SK-N-SH treated with all-trans-retinoic acid at 6 μM for 48 hours (cell line): Measurements from ENCODE around the gene DEDD.
A peak's percentile ranks its signal among the peaks of the same experiment; 100 is the strongest.

Experiments used
- ATAC-seq: fragments of 200-7000 bp; cut with Tn5 transposase; 3 replicates; pipeline ENCODE4 v1.9.1; 2020; ENCODE audit warnings: mild to moderate bottlenecking, moderate library complexity
- ARNTL ChIP-seq: fragments of 450-650 bp; formaldehyde crosslinking; IDR thresholded peaks from 2 replicates; pipeline ENCODE4 v1.5.0; 2020; ENCODE audit warnings: low read depth, mild to moderate bottlenecking, moderate library complexity, borderline replicate concordance
- BACH2 ChIP-seq: fragments of 250-450 bp; sonication (Bioruptor Pico); IDR thresholded peaks from 2 replicates; pipeline ENCODE4 v1.9.0; 2021; ENCODE audit warnings: mild to moderate bottlenecking, borderline replicate concordance
- CREB5 ChIP-seq: fragments of 250-450 bp; sonication (Bioruptor Pico); IDR thresholded peaks from 2 replicates; pipeline ENCODE4 v1.5.1; 2020; ENCODE audit warnings: low read depth, mild to moderate bottlenecking, moderate library complexity
- CSDC2 ChIP-seq: fragments of 250-450 bp; sonication (Bioruptor Pico); IDR thresholded peaks from 2 replicates; pipeline ENCODE4 v1.5.0; 2020; ENCODE audit warnings: mild to moderate bottlenecking, moderate library complexity
- CSRNP3 ChIP-seq: fragments of 250-450 bp; sonication (Bioruptor Pico); IDR thresholded peaks from 2 replicates; pipeline ENCODE4 v1.5.1; 2021; ENCODE audit warnings: mild to moderate bottlenecking, moderate library complexity
- GLIS3 ChIP-seq: fragments of 250-450 bp; sonication (Bioruptor Pico); IDR thresholded peaks from 2 replicates; pipeline ENCODE4 v1.5.0; 2020; ENCODE audit warnings: mild to moderate bottlenecking, moderate library complexity
- ISL1 ChIP-seq: fragments of 250-450 bp; sonication (Bioruptor Pico); IDR thresholded peaks from 2 replicates; pipeline ENCODE4 v2.1.2; 2022; ENCODE audit warnings: mild to moderate bottlenecking, moderate library complexity
- OSR1 ChIP-seq: fragments of 250-450 bp; sonication (Bioruptor Pico); IDR thresholded peaks from 2 replicates; pipeline ENCODE4 v1.8.0; 2022; ENCODE audit warnings: moderate library complexity, mild to moderate bottlenecking, inconsistent platforms
- PATZ1 ChIP-seq: fragments of 250-450 bp; sonication (Bioruptor Pico); IDR thresholded peaks from 2 replicates; pipeline ENCODE4 v1.8.0; 2020; ENCODE audit warnings: mild to moderate bottlenecking, moderate library complexity, borderline replicate concordance
- POU6F1 ChIP-seq: fragments of 250-450 bp; sonication (Bioruptor Pico); IDR thresholded peaks from 2 replicates; pipeline ENCODE4 v1.8.0; 2021; ENCODE audit warnings: low read depth, mild to moderate bottlenecking, moderate library complexity, borderline replicate concordance
- RARB ChIP-seq: fragments of 250-450 bp; sonication (Bioruptor Pico); IDR thresholded peaks from 2 replicates; pipeline ENCODE4 v1.8.0; 2021; ENCODE audit warnings: mild to moderate bottlenecking, moderate library complexity
- SNAI2 ChIP-seq: fragments of 250-450 bp; sonication (Bioruptor Pico); IDR thresholded peaks from 2 replicates; pipeline ENCODE4 v1.5.0; 2020; ENCODE audit warnings: mild to moderate bottlenecking, moderate library complexity
- TOX ChIP-seq: fragments of 250-450 bp; sonication (Bioruptor Pico); IDR thresholded peaks from 2 replicates; pipeline ENCODE4 v1.8.0; 2021; ENCODE audit warnings: mild to moderate bottlenecking, moderate library complexity, borderline replicate concordance
- TSHZ2 ChIP-seq: fragments of 250-450 bp; sonication (Bioruptor Pico); IDR thresholded peaks from 2 replicates; pipeline ENCODE4 v1.5.0; 2020; ENCODE audit warnings: mild to moderate bottlenecking, moderate library complexity
- ZC3H10 ChIP-seq: fragments of 250-450 bp; sonication (Bioruptor Pico); IDR thresholded peaks from 2 replicates; pipeline ENCODE4 v1.5.1; 2021; ENCODE audit warnings: mild to moderate bottlenecking, moderate library complexity
- ZFP3 ChIP-seq: fragments of 250-450 bp; sonication (Bioruptor Pico); IDR thresholded peaks from 2 replicates; pipeline ENCODE4 v1.5.0; 2020; ENCODE audit warnings: mild to moderate bottlenecking, moderate library complexity
- ZFP30 ChIP-seq: fragments of 450-650 bp; formaldehyde crosslinking; IDR thresholded peaks from 2 replicates; pipeline ENCODE4 v1.5.0; 2022; ENCODE audit warnings: mild to moderate bottlenecking, moderate library complexity
- ZNF565 ChIP-seq: fragments of 450-650 bp; formaldehyde crosslinking; conservative IDR thresholded peaks from 2 replicates; pipeline ENCODE4 v1.5.0; 2020; ENCODE audit warnings: low read depth, mild to moderate bottlenecking, moderate library complexity
- ZNF70 ChIP-seq: fragments of 450-650 bp; formaldehyde crosslinking; IDR thresholded peaks from 2 replicates; pipeline ENCODE4 v1.5.0; 2020; ENCODE audit warnings: mild to moderate bottlenecking, moderate library complexity
- ZNF8 ChIP-seq: fragments of 450-650 bp; formaldehyde crosslinking; IDR thresholded peaks from 2 replicates; pipeline ENCODE4 v1.5.0; 2020; ENCODE audit warnings: mild to moderate bottlenecking, moderate library complexity

DEDD gene

GRCh38 chr1:161092621-161093028, 39.8 kb downstream of the DEDD start:
- no peak for TF ChIP-seq ARNTL (CRISPR knock-in tag)
- ATAC-seq: peak; percentile 23; the same call in 1 of the 3 replicates

GRCh38 chr1:161091796-161092507, 40.5 kb downstream of the DEDD start:
- TF ChIP-seq CREB5 (no peak), BACH2 (CRISPR knock-in tag) (no peak), CSDC2 (no peak), TOX (CRISPR knock-in tag) (no peak)
- no peak; the same call in 2 of the 3 replicates for ATAC-seq

- TF ChIP-seq CSDC2 (no peak), ZC3H10 (CRISPR knock-in tag) (no peak), TOX (CRISPR knock-in tag) (no peak), SNAI2 (CRISPR knock-in tag) (no peak), RARB (CRISPR knock-in tag) (no peak), OSR1 (no peak), ZNF565 (CRISPR knock-in tag) (no peak), ZNF8 (no peak)
- no peak for ATAC-seq
These were observed 41.4 kb downstream of the DEDD start for GRCh38 chr1:161091093-161091492.

- ATAC-seq: no peak
- TF ChIP-seq ZFP3 (CRISPR knock-in tag) (no peak), CSRNP3 (CRISPR knock-in tag) (no peak), ZFP30 (no peak), ZNF565 (CRISPR knock-in tag) (no peak), PATZ1 (CRISPR knock-in tag) (no peak), TSHZ2 (CRISPR knock-in tag) (no peak), ARNTL (CRISPR knock-in tag) (no peak), ZNF70 (CRISPR knock-in tag) (no peak), ISL1 (CRISPR knock-in tag) (no peak), POU6F1 (CRISPR knock-in tag) (no peak), ZC3H10 (CRISPR knock-in tag) (no peak), GLIS3 (no peak), CREB5 (no peak)
These were observed 41.9 kb downstream of the DEDD start for GRCh38 chr1:161090617-161091016.
